ENCODE data around the gene ELP6.
"Not testable (repeated sequence)": the region's sequence is repeated elsewhere in the genome, so short reads cannot be mapped to it uniquely, and the experiment has no call there.

ELP6 gene

GRCh38 chr3:47459534-47460085, 53.9 kb downstream of the ELP6 start:
- DNase-seq (ENCODE audit: low read depth), result not testable (repeated sequence)

GRCh38 chr3:47456984-47457383, 56.5 kb downstream of the ELP6 start:
- DNase-seq (ENCODE audit: low read depth), result no peak

GRCh38 chr3:47455806-47456452, 57.6 kb downstream of the ELP6 start:
- DNase-seq (ENCODE audit: low read depth), result no peak

GRCh38 chr3:47452453-47453215, 60.9 kb downstream of the ELP6 start:
- no peak for DNase-seq (ENCODE audit: low read depth)

Measured in activated gamma-delta T cell treated with anti-CD3 and anti-CD28 coated beads, Interleukin-2, amount 50 U/mL, for 16 hours (primary cell).